SK-N-MC (cell line): ENCODE measurements around the gene DMRTC2.
A peak's percentile ranks its signal among the peaks of the same experiment; 100 is the strongest.

Experiments used
- DNase-seq: peaks from one replicate; pipeline ENCODE4 v3.0.0-alpha.2; 2011; ENCODE audit warnings: low read depth, low spot score
- H3K27ac ChIP-seq: fragments of 200-600 bp; sonication (generic); 2 replicates; pipeline ENCODE4 v1.5.1; 2016; ENCODE audit warnings: mixed run types
- H3K36me3 ChIP-seq: fragments of 200-600 bp; sonication (generic); 2 replicates; pipeline ENCODE4 v1.6.1; 2017; ENCODE audit warnings: antibody characterized with exemption, low read length, mixed read lengths; ENCODE audit not compliant: insufficient read depth
- H3K4me3 ChIP-seq: fragments of 200-600 bp; sonication (generic); 2 replicates; pipeline ENCODE4 v1.5.1; 2016
- H3K9ac ChIP-seq: fragments of 200-600 bp; sonication (generic); 2 replicates; pipeline ENCODE4 v1.8.0; 2017; ENCODE audit warnings: mixed run types, mixed read lengths; ENCODE audit not compliant: insufficient read length
- H3K9me3 ChIP-seq: fragments of 200-600 bp; sonication (generic); 2 replicates; pipeline ENCODE4 v1.6.1; 2017; ENCODE audit warnings: low read depth, mild to moderate bottlenecking, antibody characterized with exemption, low read length, moderate library complexity, mixed read lengths
- EZH2 ChIP-seq: fragments of 200-600 bp; sonication (generic); IDR thresholded peaks from one replicate; pipeline ENCODE4 v1.6.1; 2017; ENCODE audit warnings: antibody characterized with exemption
- FOXP2 ChIP-seq: optimal IDR thresholded peaks from 2 replicates; pipeline ENCODE3; 2011; ENCODE audit warnings: mild to moderate bottlenecking, moderate library complexity; ENCODE audit not compliant: insufficient read depth; ENCODE audit errors: extremely low read length, control extremely low read depth
- POLR2AphosphoS5 ChIP-seq: IDR thresholded peaks from 2 replicates; pipeline ENCODE4 v1.6.1; 2012; ENCODE audit warnings: mild to moderate bottlenecking, low read depth, low read length, borderline replicate concordance

Gene DMRTC2

GRCh38 chr19:41879670-41880328 is 35.0 kb downstream of the DMRTC2 start:
- TF ChIP-seq EZH2 = no peak
- TF ChIP-seq FOXP2 = no peak
- TF ChIP-seq POLR2AphosphoS5 = no peak
- H3K27ac ChIP-seq = peak overlapping the region; percentile 96
- DNase-seq = no peak
- H3K36me3 ChIP-seq = no peaks in the 10 kb centered on the region
- H3K9me3 ChIP-seq = no peaks in the 10 kb centered on the region
- H3K9ac ChIP-seq = peak overlapping the region; percentile 61
- H3K4me3 ChIP-seq = no peak overlapping the region

- Histone ChIP-seq H3K27ac (peak overlapping the region; percentile 96), H3K4me3 (peak overlapping the region; percentile 63; the same call in 1 of the 2 replicates), H3K36me3 (no peaks in the 10 kb centered on the region), H3K9ac (no peak overlapping the region), H3K9me3 (no peaks in the 10 kb centered on the region)
- peak; percentile 78 for DNase-seq
- TF ChIP-seq POLR2AphosphoS5 (no peak; the same call in 1 of the 2 replicates), EZH2 (no peak), FOXP2 (no peak)
These were observed 35.5 kb downstream of the DMRTC2 start for GRCh38 chr19:41880329-41880708.

- no peak for DNase-seq
- Histone ChIP-seq H3K9me3 (no peaks in the 10 kb centered on the region), H3K27ac (peak within 1 kb of the TSS; percentile 95), H3K9ac (peak within 1 kb of the TSS; percentile 94), H3K4me3 (peak within 1 kb of the TSS; percentile 81), H3K36me3 (no peaks in the 10 kb centered on the region; the same call in 1 of the 2 replicates)
- TF ChIP-seq FOXP2 (no peak), EZH2 (no peak), POLR2AphosphoS5 (no peak; the same call in 1 of the 2 replicates)
These were observed 38.0 kb downstream of the DMRTC2 start, which contains the start of gene ARHGEF1 for GRCh38 chr19:41882568-41883462. Gene ARHGEF1 (plus strand): TSS chr19:41883184. CDS start chr19:41888083, 4,899 bp downstream.

GRCh38 chr19:41883463-41883820 is 38.6 kb downstream of the DMRTC2 start:
- Histone ChIP-seq H3K9me3 (no peaks in the 10 kb centered on the region), H3K9ac (peak overlapping the region; percentile 94), H3K27ac (peak overlapping the region; percentile 95), H3K36me3 (peaks cover 6% of the 10 kb centered on the region; the same call in 1 of the 2 replicates), H3K4me3 (peak overlapping the region; percentile 81)
- TF ChIP-seq EZH2 (no peak), POLR2AphosphoS5 (no peak)
- DNase-seq = no peak

GRCh38 chr19:41883821-41884733 is 39.2 kb downstream of the DMRTC2 start:
- peaks cover 10% of the 10 kb centered on the region; the same call in 1 of the 2 replicates for H3K36me3 ChIP-seq
- H3K4me3 ChIP-seq = peak overlapping the region; percentile 81
- H3K9me3 ChIP-seq = no peaks in the 10 kb centered on the region
- DNase-seq = no peak
- H3K9ac ChIP-seq = peak overlapping the region; percentile 94
- H3K27ac ChIP-seq = peak overlapping the region; percentile 95
- no peak for TF ChIP-seq EZH2
- peak; percentile 79 for TF ChIP-seq POLR2AphosphoS5
- peak; percentile 24 for TF ChIP-seq FOXP2

GRCh38 chr19:41886761-41887710 is 42.2 kb downstream of the DMRTC2 start:
- Histone ChIP-seq H3K27ac (peak overlapping the region; percentile 55), H3K36me3 (peaks cover 19% of the 10 kb centered on the region; the same call in 1 of the 2 replicates)
- no peak for DNase-seq

GRCh38 chr19:41887711-41888382 is 43.0 kb downstream of the DMRTC2 start:
- Histone ChIP-seq H3K9ac (no peak overlapping the region), H3K36me3 (peaks cover 19% of the 10 kb centered on the region; the same call in 1 of the 2 replicates), H3K27ac (no peak overlapping the region), H3K4me3 (no peak overlapping the region), H3K9me3 (no peaks in the 10 kb centered on the region)
- DNase-seq = no peak
- TF ChIP-seq FOXP2 (no peak), EZH2 (no peak), POLR2AphosphoS5 (no peak)

More at GRCh38 chr19:41886761-41887710, 42.2 kb downstream of the DMRTC2 start:
- TF ChIP-seq EZH2 = no peak
- TF ChIP-seq FOXP2 = no peak
- TF ChIP-seq POLR2AphosphoS5 = no peak; the same call in 1 of the 2 replicates
- Histone ChIP-seq H3K9me3 (no peaks in the 10 kb centered on the region), H3K9ac (peak overlapping the region; percentile 34), H3K4me3 (peak overlapping the region; percentile 30; the same call in 1 of the 2 replicates)
